Stimulated activated CD8-positive, alpha-beta memory T cell treated with anti-CD3 and anti-CD28 coated beads, Interleukin-12 subunit alpha, Interleukin-12 subunit beta, amount 100 ng/mL, for 4 hours (primary cell): ENCODE results near the gene PRSS12.
"Not testable (repeated sequence)": the region's sequence is repeated elsewhere in the genome, so short reads cannot be mapped to it uniquely, and the experiment has no call there.

Source experiments
- DNase-seq: peaks from one replicate; pipeline ENCODE4 v3.0.0-alpha.2; 2020; ENCODE audit warnings: low read depth

PRSS12 gene

GRCh38 chr4:118278473-118279274, 74.1 kb downstream of the PRSS12 start:
- DNase-seq: peak; percentile 96

GRCh38 chr4:118277243-118277642, 75.6 kb downstream of the PRSS12 start:
- no peak for DNase-seq

- DNase-seq: no peak
Observed at GRCh38 chr4:118276580-118276979, 76.2 kb downstream of the PRSS12 start.

- no peak for DNase-seq
Observed at GRCh38 chr4:118273642-118274041, 79.2 kb downstream of the PRSS12 start.

GRCh38 chr4:118271788-118272187, 81.0 kb downstream of the PRSS12 start:
- no peak for DNase-seq

- no peak for DNase-seq
Observed at GRCh38 chr4:118270492-118270891, 82.3 kb downstream of the PRSS12 start.

GRCh38 chr4:118268780-118269179, 84.0 kb downstream of the PRSS12 start:
- no peak for DNase-seq

GRCh38 chr4:118266145-118266496, 86.7 kb downstream of the PRSS12 start:
- not testable (repeated sequence) for DNase-seq

- no peak for DNase-seq
Observed at GRCh38 chr4:118265312-118266144, 87.3 kb downstream of the PRSS12 start.

GRCh38 chr4:118264096-118264495, 88.7 kb downstream of the PRSS12 start:
- no peak for DNase-seq

GRCh38 chr4:118260309-118260708, 92.5 kb downstream of the PRSS12 start:
- DNase-seq: no peak

- no peak for DNase-seq
Observed at GRCh38 chr4:118259111-118259510, 93.7 kb downstream of the PRSS12 start.

GRCh38 chr4:118254368-118254767, 98.4 kb downstream of the PRSS12 start:
- no peak for DNase-seq

- no peak for DNase-seq
Observed at GRCh38 chr4:118249890-118250289, 102.9 kb downstream of the PRSS12 start.

- DNase-seq: no peak
Observed at GRCh38 chr4:118237531-118237930, 115.3 kb downstream of the PRSS12 start.

GRCh38 chr4:118235566-118236120, 117.2 kb downstream of the PRSS12 start:
- no peak for DNase-seq
